Keratinocyte (primary cell): ENCODE data around the gene STX18. TPM values are rescaled to one million over a fixed set of nuclear protein-coding genes. Genes with fewer than 3 reads are reported as not detected.

ENCODE experiments used
- DNase-seq: peaks from one replicate; pipeline ENCODE4 v3.0.0-alpha.2; 2011; ENCODE audit warnings: low read depth, missing footprints, low spot score
- FAIRE-seq: peaks from 2 replicates; lab custom pipeline; 2011; peaks lifted over from hg19 to GRCh38; lab: Jason Lieb, UNC
- H2AFZ ChIP-seq: 2 replicates; pipeline ENCODE4 v1.6.0; 2012; ENCODE audit warnings: low read length, control low read depth, inconsistent platforms; ENCODE audit not compliant: control insufficient read depth
- H3K27ac ChIP-seq: 2 replicates; pipeline ENCODE4 v1.5.1; 2011; ENCODE audit warnings: low read length; ENCODE audit not compliant: control insufficient read depth, insufficient read depth
- H3K27me3 ChIP-seq: 3 replicates; pipeline ENCODE4 v1.6.0; 2011; ENCODE audit warnings: low read length; ENCODE audit not compliant: control insufficient read depth, insufficient read depth; ENCODE audit errors: extremely low read depth
- H3K36me3 ChIP-seq, 2 experiments: 2 replicates in 1 of 2; 3 replicates in 1 of 2; pipeline ENCODE4 v1.5.1; 2011; ENCODE audit warnings: low read length in 2 of 2, mild to moderate bottlenecking in 1 of 2; ENCODE audit not compliant: control insufficient read depth in 2 of 2, insufficient read depth in 2 of 2; ENCODE audit errors: extremely low read depth in 1 of 2
- H3K4me1 ChIP-seq: 3 replicates; pipeline ENCODE4 v1.5.1; 2011; ENCODE audit warnings: low read length; ENCODE audit not compliant: control insufficient read depth, insufficient read depth; ENCODE audit errors: extremely low read depth
- H3K4me2 ChIP-seq: 3 replicates; pipeline ENCODE4 v1.6.0; 2011; ENCODE audit warnings: low read depth, low read length; ENCODE audit not compliant: control insufficient read depth, insufficient read depth; ENCODE audit errors: extremely low read depth
- H3K4me3 ChIP-seq, 3 experiments: fragments of 200-600 bp in 1 of 3; sonication (generic) in 1 of 3; 2 replicates in 2 of 3; 3 replicates in 1 of 3; pipeline ENCODE4 v1.5.1; 2011 to 2016; ENCODE audit warnings: low read length in 3 of 3, mild to moderate bottlenecking in 3 of 3, control low read depth in 2 of 3, inconsistent platforms in 1 of 3, low read depth in 1 of 3, mixed read lengths in 1 of 3, mixed run types in 1 of 3, moderate library complexity in 1 of 3; ENCODE audit not compliant: control insufficient read depth in 2 of 3, insufficient read depth in 2 of 3; ENCODE audit errors: extremely low read depth in 1 of 3
- H3K79me2 ChIP-seq: 2 replicates; pipeline ENCODE4 v1.6.0; 2012; ENCODE audit warnings: low read length; ENCODE audit not compliant: control insufficient read depth, insufficient read depth
- H3K9ac ChIP-seq: 3 replicates; pipeline ENCODE4 v1.6.0; 2011; ENCODE audit warnings: low read length; ENCODE audit not compliant: control insufficient read depth, insufficient read depth; ENCODE audit errors: extremely low read depth
- H3K9me1 ChIP-seq: 3 replicates; pipeline ENCODE4 v1.6.0; 2011; ENCODE audit warnings: low read length; ENCODE audit not compliant: control insufficient read depth, insufficient read depth; ENCODE audit errors: extremely low read depth
- H3K9me3 ChIP-seq: 2 replicates; pipeline ENCODE4 v1.5.1; 2012; ENCODE audit warnings: low read depth, low read length; ENCODE audit not compliant: control insufficient read depth
- H4K20me1 ChIP-seq: 3 replicates; pipeline ENCODE4 v1.6.0; 2011; ENCODE audit warnings: low read length; ENCODE audit not compliant: control insufficient read depth, insufficient read depth; ENCODE audit errors: extremely low read depth
- CTCF ChIP-seq, 3 experiments: IDR thresholded peaks in 1 of 3; conservative IDR thresholded peaks in 1 of 3; optimal IDR thresholded peaks in 1 of 3; 2 replicates in 2 of 3; 3 replicates in 1 of 3; pipeline versions ENCODE3 to v1.5.1; 2011; ENCODE audit warnings: low read length in 3 of 3, mild to moderate bottlenecking in 3 of 3, moderate library complexity in 2 of 3, control low read depth in 1 of 3, inconsistent platforms in 1 of 3; ENCODE audit not compliant: insufficient read depth in 2 of 3; ENCODE audit errors: extremely low read depth in 1 of 3
- EZH2 ChIP-seq: IDR thresholded peaks from one replicate; pipeline ENCODE4 v1.6.1; 2012; ENCODE audit warnings: inconsistent platforms, mild to moderate bottlenecking, low read length, moderate library complexity
- dilution Hi-C: fragments of 300-500 bp; cut with MboI; formaldehyde crosslinking; loops from one replicate; pipeline ENCODE4 v1.7.0; 2020; ENCODE audit warnings: low sequenced_read_pairs; ENCODE audit not compliant: extremely low pct_ligation_motif_present
- polyA plus RNA-seq, 5 experiments: library from polyadenylated mRNA; depleted of rRNA in 3 of 5; stranded (reverse) in 3 of 5; stranded (forward) in 1 of 5; unstranded in 1 of 5; fragments of >200 nt; gene quantifications; 1 replicate in 1 of 5; 2 replicates in 3 of 5; 3 replicates in 1 of 5; pipeline versions ENCODE4 v1.2.1 to v1.2.3, GENCODE V29; 2011 to 2012; ENCODE audit warnings: missing spikeins in 2 of 5, low read depth in 1 of 5, low replicate concordance in 1 of 5

Gene STX18
- polyA plus RNA-seq, 1 donor (not counting 4 experiments of a cell fraction or from before 2014, with no cell fraction given), result 21.6 TPM

DNA sequence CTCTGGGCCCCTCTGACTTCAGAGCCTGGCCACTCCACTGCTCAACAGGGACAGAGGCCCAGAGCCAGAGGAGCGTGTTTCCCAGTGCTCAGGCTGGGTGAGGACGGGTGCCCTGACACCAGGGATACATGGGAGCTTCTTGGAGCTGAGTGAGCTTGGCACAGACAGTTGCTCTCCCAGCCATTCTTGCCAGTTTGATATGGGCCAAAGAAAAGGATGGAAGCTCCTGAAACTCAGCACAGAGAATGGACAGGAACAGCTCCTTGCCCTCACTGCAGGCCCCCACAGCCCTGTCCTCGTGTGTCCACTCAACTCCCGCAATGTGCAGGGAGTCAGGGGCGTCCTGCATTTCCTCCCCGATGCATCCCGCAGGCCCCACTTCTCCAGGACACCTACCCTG is 116.2 kb downstream of the STX18 start:
- no peak for FAIRE-seq
- TF ChIP-seq EZH2 (no peak), CTCF (optimal IDR thresholded peaks at IDR 0.05 in 1 of 3, IDR thresholded peaks at IDR 0.05 in 1 of 3, conservative IDR thresholded peaks at IDR 0.05 in 1 of 3; ENCODE audit: extremely low read depth in 1 of 3, insufficient read depth in 2 of 3, low read length in 3 of 3) (no peak)
- no peak overlapping the region for H2AFZ ChIP-seq
- dilution Hi-C loops, result no loop called here
- no peak overlapping the region for H3K27ac ChIP-seq
- no peaks in the 10 kb centered on the region for H3K9me3 ChIP-seq
- H3K4me2 ChIP-seq, result no peak overlapping the region
- no peaks in the 10 kb centered on the region for H3K79me2 ChIP-seq
- H3K9ac ChIP-seq, result no peak overlapping the region
- peaks cover 0 to 10% of the 10 kb centered on the region in 2 experiments for H3K36me3 ChIP-seq
- H3K4me1 ChIP-seq, result no peaks in the 10 kb centered on the region
- no peak overlapping the region for H3K4me3 ChIP-seq
- no peaks in the 10 kb centered on the region for H3K27me3 ChIP-seq
- H4K20me1 ChIP-seq, result no peaks in the 10 kb centered on the region
- H3K9me1 ChIP-seq, result no peaks in the 10 kb centered on the region
- no peak for DNase-seq

GRCh38 chr4:4425119-4425690 is 116.6 kb downstream of the STX18 start:
- Histone ChIP-seq H3K27ac (no peak overlapping the region), H3K4me1 (no peaks in the 10 kb centered on the region), H3K27me3 (no peaks in the 10 kb centered on the region), H3K79me2 (no peaks in the 10 kb centered on the region), H4K20me1 (no peaks in the 10 kb centered on the region), H3K9ac (no peak overlapping the region), H3K4me3 (no peak overlapping the region), H2AFZ (no peak overlapping the region), H3K9me3 (no peaks in the 10 kb centered on the region), H3K4me2 (no peak overlapping the region), H3K9me1 (no peaks in the 10 kb centered on the region), H3K36me3 (peaks cover 4 to 14% of the 10 kb centered on the region in 2 experiments)
- no peak for DNase-seq
- no peak for TF ChIP-seq CTCF (optimal IDR thresholded peaks at IDR 0.05 in 1 of 3, IDR thresholded peaks at IDR 0.05 in 1 of 3, conservative IDR thresholded peaks at IDR 0.05 in 1 of 3; ENCODE audit: extremely low read depth in 1 of 3, insufficient read depth in 2 of 3, low read length in 3 of 3)
- dilution Hi-C loops, result no loop called here
- no peak for FAIRE-seq
